ENCODE results near the gene BUD31.

DNA sequence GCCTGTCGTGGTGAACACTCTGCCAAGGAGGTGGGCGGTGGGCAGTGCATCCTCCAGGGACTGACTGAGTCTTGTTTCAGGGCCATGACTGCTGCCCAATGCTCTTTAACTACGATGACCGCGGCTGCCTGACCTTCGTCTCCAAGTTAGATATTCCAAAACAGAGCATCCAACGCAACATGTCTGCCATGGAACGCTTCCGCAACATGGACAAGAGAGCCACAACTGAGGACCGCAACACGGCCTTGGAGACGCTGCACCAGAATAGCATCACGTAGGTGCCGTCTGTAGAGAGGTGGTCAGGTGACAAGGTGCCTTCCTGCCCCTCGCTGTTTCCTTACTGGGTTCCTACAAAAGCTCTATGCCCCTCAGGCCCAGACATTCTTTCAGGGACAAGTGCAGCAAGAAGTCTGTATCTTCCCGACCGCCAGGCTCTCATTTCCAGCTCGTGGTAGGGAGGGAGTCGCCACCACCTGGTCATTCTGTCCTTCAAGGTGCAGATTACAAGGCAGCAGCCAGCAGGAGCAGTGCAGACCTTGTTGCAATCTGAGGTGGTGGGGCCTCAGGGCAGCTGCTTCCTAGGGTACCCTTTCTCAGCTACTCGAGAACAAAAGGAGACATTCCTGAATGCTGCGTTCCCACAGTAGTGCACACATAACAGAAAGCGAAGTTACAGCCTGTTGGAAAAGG, 49.2 kb upstream of the BUD31 start:
- no peak for TF ChIP-seq CTCF (IDR thresholded peaks at IDR 0.05)
- TF ChIP-seq POLR2A (IDR thresholded peaks at IDR 0.05) = no peak
- TF ChIP-seq EP300 (IDR thresholded peaks at IDR 0.05) = no peak
